HG02763 (cell line): ENCODE measurements around the gene RERE.
A peak's percentile ranks its signal among the peaks of the same experiment; 100 is the strongest.
"Not testable (repeated sequence)": the region's sequence is repeated elsewhere in the genome, so short reads cannot be mapped to it uniquely, and the experiment has no call there.

ENCODE experiments used
- ATAC-seq: cut with Tn5 transposase; IDR thresholded peaks from one replicate; pipeline ENCODE4 v1.9.1; 2021; ENCODE audit warnings: mild to moderate bottlenecking, moderate library complexity; ENCODE audit not compliant: unreplicated experiment

RERE gene

DNA sequence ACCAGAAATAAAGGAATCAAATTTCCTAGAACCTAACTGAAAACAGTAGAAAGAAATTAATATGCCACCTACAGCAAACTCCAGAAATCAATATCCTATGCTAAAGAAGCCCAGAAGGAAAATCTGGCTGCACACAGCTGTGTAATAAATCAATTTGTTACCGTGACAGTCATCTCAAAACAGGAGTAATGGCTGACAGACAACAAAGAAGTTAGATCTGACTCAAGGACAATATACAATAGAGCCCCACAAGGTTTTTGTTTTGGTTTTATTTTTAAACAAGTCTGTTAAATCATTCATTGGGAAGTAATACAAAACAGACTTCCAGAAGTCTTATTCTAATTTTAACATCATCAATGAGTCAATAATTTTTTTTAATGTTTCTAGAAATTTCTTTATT, 168.4 kb downstream of the RERE start:
- ATAC-seq: no peak

DNA sequence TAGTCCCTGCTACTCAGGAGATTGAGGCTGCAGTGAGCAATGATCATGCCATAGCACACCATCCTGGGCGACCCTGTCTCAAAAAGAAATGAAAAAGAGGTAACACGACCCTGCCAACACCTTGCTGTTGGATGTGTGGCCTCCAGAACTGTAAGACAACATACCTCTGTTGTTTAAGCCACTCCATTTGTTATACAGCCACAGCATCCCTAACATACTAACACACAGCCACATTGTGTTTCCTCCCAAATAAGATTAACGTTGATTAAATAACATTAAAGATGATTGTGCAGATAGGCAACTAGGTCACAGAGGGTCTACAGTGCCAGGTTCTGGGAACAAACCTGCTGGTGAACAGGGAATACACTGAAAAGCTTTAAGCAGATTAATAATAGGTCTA, 170.4 kb downstream of the RERE start:
- no peak for ATAC-seq

DNA sequence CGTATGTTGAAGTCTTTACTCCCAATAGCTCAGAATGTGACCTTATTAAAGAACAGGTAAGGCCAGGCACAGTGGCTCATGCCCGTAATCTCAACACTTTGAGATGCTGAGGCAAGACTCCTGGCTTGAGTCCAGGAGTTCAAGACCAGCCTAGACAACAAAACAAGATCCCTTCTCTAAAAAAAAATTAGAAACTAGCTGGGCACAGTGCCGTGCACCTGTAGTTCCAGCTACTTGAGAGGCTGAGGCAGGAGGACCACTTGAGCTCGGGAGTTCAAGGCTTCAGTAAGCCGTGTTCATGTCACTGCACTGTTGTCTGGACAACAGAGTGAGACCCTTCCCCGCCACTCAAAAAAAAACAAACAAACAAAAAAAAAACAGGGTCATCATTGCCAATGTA, 171.3 kb downstream of the RERE start:
- no peak for ATAC-seq

DNA sequence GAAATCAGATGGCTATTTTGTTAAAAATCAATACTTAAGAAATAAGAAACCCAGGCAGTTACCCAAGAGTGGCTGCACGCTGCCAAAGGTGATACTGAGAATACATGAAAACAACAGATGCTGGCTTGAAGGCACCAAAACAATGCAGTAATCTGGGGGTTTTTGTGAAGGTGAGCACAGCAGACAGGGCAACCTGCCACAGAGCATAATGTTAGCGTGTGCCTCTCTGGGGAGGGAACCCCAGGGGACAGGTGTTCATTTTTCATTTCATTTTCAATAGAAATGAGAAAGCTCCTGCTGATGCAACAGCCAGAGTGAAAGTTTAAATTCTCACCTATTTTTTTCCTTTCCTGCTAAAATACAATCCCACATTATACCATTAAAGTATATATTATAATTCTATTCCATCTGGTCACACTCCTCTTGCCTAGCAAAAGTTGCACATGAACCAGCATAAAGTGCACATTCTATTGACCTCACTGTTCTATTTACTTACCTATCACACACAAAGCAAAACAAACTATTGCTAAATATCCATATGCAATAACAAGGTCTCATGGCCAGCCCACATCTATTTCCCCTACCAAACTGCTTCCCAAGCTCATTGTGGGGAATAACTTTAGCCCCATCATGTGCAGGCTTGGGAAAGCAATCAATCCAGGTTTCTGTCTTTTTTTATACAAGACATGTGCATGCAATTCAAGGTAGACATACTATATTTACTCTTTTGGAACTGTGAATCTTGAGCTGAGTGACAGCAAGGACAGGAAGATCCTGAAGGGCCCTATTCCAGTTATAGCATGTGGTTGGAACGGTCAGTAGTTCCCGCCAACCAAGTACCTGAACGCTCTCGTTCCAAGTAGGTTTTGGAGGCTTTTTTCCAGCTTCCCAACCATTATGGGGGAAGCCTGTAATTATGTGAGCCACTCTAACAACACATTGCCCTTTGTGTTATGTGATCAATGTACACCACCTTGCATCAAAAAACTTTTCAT, 173.6 kb downstream of the RERE start:
- ATAC-seq: peak; percentile 80

DNA sequence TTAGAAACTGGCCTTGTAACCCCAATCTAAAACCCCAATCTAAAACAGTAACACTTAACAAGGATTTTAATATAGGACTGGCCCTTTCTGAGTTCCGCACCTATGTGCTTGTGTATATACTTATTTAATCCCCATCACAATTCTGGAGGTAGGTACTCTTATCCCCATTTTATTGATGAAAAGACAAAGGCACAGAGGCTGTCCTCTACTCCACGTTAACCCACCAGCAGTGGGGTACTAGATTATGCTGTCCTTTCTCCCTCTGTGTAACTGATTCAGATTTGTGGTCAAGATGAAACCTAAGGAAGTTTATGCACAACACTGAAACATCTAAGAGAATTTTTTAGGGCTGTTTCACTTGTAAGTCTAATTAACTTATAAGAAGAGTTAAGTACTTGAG, 175.3 kb downstream of the RERE start:
- no peak for ATAC-seq

GRCh38 chr1:8641377-8641997, 176.0 kb downstream of the RERE start:
- ATAC-seq: no peak

- ATAC-seq: no peak
These were observed 176.5 kb downstream of the RERE start for GRCh38 chr1:8640950-8641349.

DNA sequence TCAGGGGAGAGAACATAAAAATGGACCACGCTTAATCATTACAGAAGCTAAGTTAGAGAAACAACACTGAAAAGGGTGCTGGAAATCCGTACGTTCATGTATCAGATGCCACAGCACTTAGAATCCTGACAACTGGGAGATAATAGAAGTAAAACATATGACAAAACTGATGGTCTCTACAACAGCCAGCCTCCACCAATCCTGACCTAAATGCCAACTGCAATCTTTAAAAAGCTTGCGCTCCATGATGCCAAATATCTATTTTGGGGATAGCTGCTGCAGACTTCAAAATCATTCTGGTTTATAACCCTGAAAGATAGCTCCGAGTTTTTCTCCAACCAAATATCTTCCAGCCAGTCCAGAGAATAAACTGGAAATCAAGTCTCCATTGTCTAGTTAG, 178.3 kb downstream of the RERE start:
- ATAC-seq: no peak

DNA sequence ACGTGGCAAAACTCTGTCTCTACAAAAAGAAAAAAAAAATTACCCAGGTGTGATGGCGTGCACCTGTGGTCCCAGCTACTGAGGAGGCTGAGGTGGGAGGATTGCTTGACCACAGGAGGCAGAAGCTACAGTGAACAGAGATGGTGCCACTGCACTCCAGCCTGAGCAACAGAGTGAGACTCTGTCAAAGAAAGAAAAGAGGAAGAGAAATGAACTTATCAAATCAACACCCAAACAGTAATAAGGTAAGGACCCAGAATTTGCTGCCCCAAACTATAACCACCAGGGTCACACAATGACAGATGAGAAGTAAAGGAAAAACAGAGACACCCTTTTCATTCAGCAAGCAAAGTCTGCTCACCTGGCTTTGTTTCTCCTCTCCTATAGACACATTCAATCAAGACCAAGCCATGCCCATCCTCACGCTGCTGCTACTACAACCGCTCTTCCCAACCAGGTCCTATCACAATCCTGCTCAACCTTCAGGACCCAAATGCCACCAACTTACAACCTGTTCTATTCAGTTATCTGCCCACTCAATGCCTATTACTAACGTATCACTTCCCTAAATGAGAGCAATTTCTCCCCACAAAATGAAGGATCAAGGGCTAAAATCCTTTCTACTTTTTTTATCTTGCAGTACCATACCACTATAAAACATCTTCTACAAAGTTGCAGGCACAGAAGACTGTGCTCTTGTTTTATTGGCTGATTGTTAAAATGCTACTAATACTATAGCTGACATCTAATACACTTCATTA, 183.5 kb downstream of the RERE start:
- no peak for ATAC-seq

- no peak for ATAC-seq
These were observed 185.3 kb downstream of the RERE start for GRCh38 chr1:8632102-8632501.

GRCh38 chr1:8631163-8631562, 186.3 kb downstream of the RERE start:
- ATAC-seq: no peak

- ATAC-seq: peak; percentile 60
These were observed 188.0 kb downstream of the RERE start for GRCh38 chr1:8629241-8630091.

- ATAC-seq: no peak
These were observed 188.8 kb downstream of the RERE start for GRCh38 chr1:8628606-8629005.

DNA sequence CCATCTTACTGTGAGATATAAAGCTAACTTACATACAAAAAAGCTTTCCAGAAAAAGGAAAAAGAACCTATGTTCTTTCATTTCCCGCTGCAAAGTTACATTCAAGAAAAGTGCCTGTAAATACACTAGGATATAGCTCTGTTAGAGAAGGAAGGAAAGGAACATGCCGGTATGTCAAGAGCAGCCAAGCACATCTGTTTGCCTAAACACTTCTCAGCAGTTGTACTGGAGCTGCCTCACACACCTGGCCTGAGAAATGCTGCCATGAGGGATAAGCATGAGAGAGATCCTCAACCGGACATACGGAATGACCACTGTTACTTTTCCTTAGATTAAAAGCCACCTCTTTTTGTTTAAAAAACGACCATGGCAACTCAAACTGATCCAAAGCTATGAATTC, 189.7 kb downstream of the RERE start:
- ATAC-seq: no peak

DNA sequence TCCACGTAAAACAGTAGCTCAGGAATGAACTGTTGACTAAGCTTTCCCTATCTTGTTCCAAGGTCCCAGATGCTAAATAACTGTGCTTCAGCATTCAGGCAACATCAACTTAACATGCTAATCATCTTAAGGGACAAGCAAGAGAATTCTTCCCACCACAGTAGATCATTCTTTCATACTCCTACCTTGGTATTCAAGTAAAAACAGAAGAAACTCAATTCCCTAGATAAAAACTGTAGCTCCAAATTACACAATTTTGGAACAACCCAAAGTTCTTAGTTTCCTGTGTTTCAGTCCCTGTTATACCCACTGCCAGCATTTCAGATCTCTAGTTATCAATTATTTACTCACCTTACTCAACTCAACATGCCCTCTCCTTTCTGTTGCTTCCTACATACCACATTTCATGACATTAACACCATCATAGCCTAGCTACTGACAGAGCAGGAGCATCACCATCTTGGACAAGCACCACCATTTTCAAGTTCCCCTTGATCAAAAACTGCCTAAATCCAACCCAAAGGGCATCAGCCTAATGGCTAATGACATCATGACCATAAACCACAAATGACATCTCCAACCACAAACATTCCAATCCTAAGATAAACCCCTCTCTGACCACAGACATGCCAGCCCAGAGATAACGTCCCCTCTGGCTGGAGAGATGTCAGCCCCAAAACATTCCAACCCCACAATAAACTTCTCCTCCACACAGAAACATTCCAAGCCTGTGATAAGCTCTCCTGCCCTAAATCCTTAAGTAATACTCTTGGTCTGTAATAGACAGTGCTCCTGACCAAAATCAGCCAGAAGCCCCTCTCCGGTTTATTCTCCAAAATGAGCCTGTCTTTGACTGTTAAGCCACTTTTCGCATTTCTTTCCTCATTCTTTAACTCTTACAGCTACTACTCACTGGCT, 191.2 kb downstream of the RERE start:
- no peak for ATAC-seq

DNA sequence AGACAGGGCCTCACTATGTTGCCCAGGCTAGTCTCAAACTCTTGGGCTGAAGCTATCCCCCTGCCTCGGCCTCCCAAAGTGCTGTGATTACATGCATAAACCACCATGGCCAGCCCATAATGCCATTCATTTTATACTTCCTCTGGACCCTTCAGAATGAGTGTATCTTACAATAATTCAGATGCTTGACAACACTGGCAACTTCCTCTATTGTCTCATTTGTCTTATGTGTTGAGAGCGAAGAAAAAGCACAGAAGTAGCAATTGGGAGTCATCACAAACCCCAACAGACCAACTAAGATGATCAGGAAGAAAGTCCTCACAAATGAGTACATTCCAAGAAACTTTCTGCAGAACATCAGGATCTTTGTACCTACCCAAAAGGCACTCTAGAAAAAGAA, 191.9 kb downstream of the RERE start:
- ATAC-seq: no peak

- not testable (repeated sequence) for ATAC-seq
These were observed 193.7 kb downstream of the RERE start for GRCh38 chr1:8623651-8624192.

DNA sequence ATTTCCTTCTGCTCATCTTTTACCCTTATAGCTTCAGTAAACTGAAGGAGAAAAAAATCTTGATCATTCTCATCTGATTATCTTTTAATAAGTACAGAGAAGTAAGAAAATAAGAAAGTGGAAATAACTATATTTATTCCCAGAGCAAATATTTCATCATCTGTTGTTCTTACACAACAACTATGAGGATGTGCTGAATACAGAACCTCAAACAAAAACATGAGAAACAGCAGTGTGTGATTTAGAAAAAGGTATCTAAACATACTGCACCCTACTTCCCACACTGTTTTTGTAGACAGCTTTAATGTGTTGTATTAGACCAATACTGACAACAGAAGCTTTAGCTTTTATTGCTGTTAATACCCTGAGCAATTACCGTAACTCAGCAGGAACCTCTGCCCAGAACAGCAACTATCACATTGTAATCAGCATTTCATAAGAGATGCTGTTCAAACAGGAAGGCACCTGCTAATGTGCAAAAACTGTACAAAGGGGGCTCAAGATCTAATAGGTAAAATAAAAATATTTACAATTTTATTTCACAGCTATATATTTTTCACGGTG, 195.6 kb downstream of the RERE start:
- ATAC-seq: not testable (repeated sequence)

DNA sequence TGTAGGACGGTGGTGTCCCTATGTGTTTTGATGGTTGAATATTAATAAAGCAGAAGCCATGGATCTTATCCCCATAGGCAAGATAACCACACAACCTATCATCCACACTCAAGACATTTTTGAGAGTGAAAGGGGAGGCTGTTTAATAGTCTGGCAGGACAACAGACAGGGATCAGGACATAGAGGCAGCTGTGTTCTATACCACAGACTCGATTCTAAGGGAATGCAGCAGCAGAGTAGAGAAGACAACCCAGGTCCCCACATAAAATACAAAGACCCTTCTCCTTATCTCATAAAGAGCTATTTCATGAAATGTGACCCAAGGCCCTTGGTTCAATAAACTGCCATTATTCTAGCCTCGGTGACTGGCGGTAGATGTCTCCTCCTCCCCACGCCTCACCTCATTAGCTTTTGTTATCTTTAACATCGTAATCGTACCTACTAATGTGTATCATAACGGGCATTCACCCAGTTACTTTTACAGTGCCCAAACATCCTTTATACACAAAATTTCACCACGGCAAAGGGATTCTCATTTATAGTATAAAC, 196.3 kb downstream of the RERE start:
- not testable (repeated sequence) for ATAC-seq
